Spinal cord (tissue), 10 donors: ENCODE results near the gene ST8SIA6. TPM values are rescaled to one million over a fixed set of nuclear protein-coding genes. Genes with fewer than 3 reads are reported as not detected.
"Not testable (repeated sequence)": the region's sequence is repeated elsewhere in the genome, so short reads cannot be mapped to it uniquely, and the experiment has no call there.

Experiments
- DNase-seq, 6 donors: peaks; one replicate each; pipeline versions ENCODE4 v3.0.0 to v3.0.0-alpha.2; 2013 to 2015; ENCODE audit warnings: low spot score in 6 of 6, low read depth in 4 of 6
- H3K27ac ChIP-seq: one replicate; pipeline ENCODE4 v1.5.1; 2013; ENCODE audit warnings: low read depth, low read length, control low read depth
- H3K27me3 ChIP-seq: one replicate; pipeline ENCODE4 v1.6.1; 2013; ENCODE audit warnings: low read length; ENCODE audit not compliant: control insufficient read depth, insufficient read depth
- H3K36me3 ChIP-seq: one replicate; pipeline ENCODE4 v1.6.1; 2013; ENCODE audit warnings: low read length; ENCODE audit not compliant: control insufficient read depth, insufficient read depth
- H3K4me1 ChIP-seq: one replicate; pipeline ENCODE4 v1.6.1; 2013; ENCODE audit warnings: low read length; ENCODE audit not compliant: control insufficient read depth, insufficient read depth
- H3K4me3 ChIP-seq: one replicate; pipeline ENCODE4 v1.5.1; 2013; ENCODE audit warnings: low read depth, low read length, control low read depth
- H3K9me3 ChIP-seq: one replicate; pipeline ENCODE4 v1.6.1; 2013; ENCODE audit warnings: low read length; ENCODE audit not compliant: control insufficient read depth, insufficient read depth
- WGBS: methylation state at CpG from one replicate; pipeline ENCODE4 v1.1.5; 2013; ENCODE audit warnings: missing lambda C conversion rate; ENCODE audit not compliant: insufficient coverage; 5-methylcytosine and 5-hydroxymethylcytosine counted together
- polyA plus RNA-seq, 2 donors: library from polyadenylated mRNA; unstranded; fragments of 120-200 nt; gene quantifications; one replicate each; pipeline ENCODE4 v1.2.1, GENCODE V29; 2013; ENCODE audit not compliant: insufficient read length in 2 of 2
- total RNA-seq, 2 donors: library from RNA; depleted of rRNA in 1 of 2; stranded (reverse); fragments of 120-200 nt in 1 of 2; fragments of >200 nt in 1 of 2; gene quantifications; one replicate each; pipeline versions ENCODE4 v1.2.3 to v1.2.4, GENCODE V29; 2013 to 2014
- donor health status: healthy.

Gene ST8SIA6
- total and polyA plus RNA-seq, 4 donors = 9.2 to 24.3 (median 13.8) TPM

DNA sequence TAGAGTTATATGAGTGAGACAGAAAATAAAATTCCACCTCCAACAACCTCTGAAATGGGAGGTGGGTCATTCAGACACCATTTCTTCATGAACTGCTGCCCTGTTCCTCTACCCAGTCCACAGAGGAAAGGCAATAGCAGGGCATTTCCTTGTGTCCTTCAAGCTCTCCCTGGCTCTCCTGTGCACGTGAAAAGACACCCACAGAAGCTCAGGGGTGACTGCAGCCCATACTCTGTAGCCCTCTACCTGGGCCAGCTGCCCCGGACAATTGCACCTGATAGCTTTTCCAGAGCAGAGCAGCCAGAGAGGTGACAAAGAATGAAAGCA, 10.0 kb downstream of the ST8SIA6 start:
- 59% methylated on average over 2 of the region's 2 CpGs for WGBS
- Histone ChIP-seq H3K4me1 (no peaks in the 10 kb centered on the region), H3K9me3 (peaks cover 2% of the 10 kb centered on the region), H3K4me3 (no peak overlapping the region), H3K27me3 (no peaks in the 10 kb centered on the region), H3K36me3 (no peaks in the 10 kb centered on the region), H3K27ac (no peak overlapping the region)
- no peak for DNase-seq

GRCh38 chr10:17443707-17444387, 10.5 kb downstream of the ST8SIA6 start:
- H3K27ac ChIP-seq = no peak overlapping the region
- no peaks in the 10 kb centered on the region for H3K4me1 ChIP-seq
- 66% methylated on average over 5 of the region's 11 CpGs for WGBS
- no peak overlapping the region for H3K4me3 ChIP-seq
- no peaks in the 10 kb centered on the region for H3K27me3 ChIP-seq
- no peak for DNase-seq
- no peaks in the 10 kb centered on the region for H3K36me3 ChIP-seq
- peaks cover 2% of the 10 kb centered on the region for H3K9me3 ChIP-seq

- WGBS = no CpG with 5 or more reads among the region's 1 CpG
- Histone ChIP-seq H3K36me3 (no peaks in the 10 kb centered on the region), H3K9me3 (no peaks in the 10 kb centered on the region), H3K4me3 (no peak overlapping the region), H3K27me3 (no peaks in the 10 kb centered on the region), H3K27ac (no peak overlapping the region), H3K4me1 (no peaks in the 10 kb centered on the region)
- DNase-seq = no peak
These were observed 15.8 kb downstream of the ST8SIA6 start for GRCh38 chr10:17438583-17438982.

- not testable (repeated sequence) for DNase-seq
- WGBS = 75% methylated on average over 2 of the region's 2 CpGs
These were observed 17.8 kb downstream of the ST8SIA6 start for GRCh38 chr10:17436578-17436977.

GRCh38 chr10:17435953-17436352, 18.4 kb downstream of the ST8SIA6 start:
- Histone ChIP-seq H3K9me3 (no peaks in the 10 kb centered on the region), H3K4me1 (peaks cover 2% of the 10 kb centered on the region), H3K27ac (no peak overlapping the region), H3K27me3 (no peaks in the 10 kb centered on the region), H3K36me3 (no peaks in the 10 kb centered on the region), H3K4me3 (no peak overlapping the region)
- 93% methylated on average over 4 of the region's 4 CpGs for whole genome bisulfite sequencing
- DNase-seq = no peak

More at GRCh38 chr10:17436578-17436977, 17.8 kb downstream of the ST8SIA6 start:
- H3K27me3 ChIP-seq, H3K27ac ChIP-seq, H3K36me3 ChIP-seq, H3K9me3 ChIP-seq, H3K4me1 ChIP-seq, H3K4me3 ChIP-seq: not testable (repeated sequence)

- Histone ChIP-seq H3K9me3 (no peaks in the 10 kb centered on the region), H3K36me3 (no peaks in the 10 kb centered on the region), H3K4me1 (peaks cover 2% of the 10 kb centered on the region), H3K4me3 (no peak overlapping the region), H3K27ac (no peak overlapping the region), H3K27me3 (no peaks in the 10 kb centered on the region)
- no peak for DNase-seq
These were observed 19.2 kb downstream of the ST8SIA6 start for GRCh38 chr10:17435187-17435586.

DNA sequence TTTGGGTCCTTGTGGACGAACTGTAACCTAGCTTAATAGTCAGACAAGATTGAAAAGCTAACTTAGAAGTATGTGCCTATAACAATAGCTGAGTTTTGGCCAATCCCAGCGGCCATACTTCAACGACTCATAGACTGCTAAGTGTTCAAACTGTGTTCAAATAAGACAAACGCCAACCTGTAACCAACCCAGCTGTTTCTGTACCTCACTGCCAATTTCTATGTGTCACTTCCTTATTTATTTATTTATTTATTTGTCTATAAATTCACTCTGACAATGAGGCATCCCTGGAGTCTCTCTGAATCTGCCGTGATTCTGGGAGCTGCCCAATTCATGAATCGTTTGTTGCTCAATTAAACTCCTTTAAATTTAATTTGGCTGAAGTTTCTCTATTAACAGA, 21.7 kb downstream of the ST8SIA6 start:
- H3K9me3 ChIP-seq = no peaks in the 10 kb centered on the region
- no peaks in the 10 kb centered on the region for H3K36me3 ChIP-seq
- H3K4me1 ChIP-seq = peaks cover 2% of the 10 kb centered on the region
- no peak overlapping the region for H3K27ac ChIP-seq
- no peak for DNase-seq
- no peak overlapping the region for H3K4me3 ChIP-seq
- 65% methylated on average over 5 of the region's 6 CpGs for WGBS
- H3K27me3 ChIP-seq = no peaks in the 10 kb centered on the region

DNA sequence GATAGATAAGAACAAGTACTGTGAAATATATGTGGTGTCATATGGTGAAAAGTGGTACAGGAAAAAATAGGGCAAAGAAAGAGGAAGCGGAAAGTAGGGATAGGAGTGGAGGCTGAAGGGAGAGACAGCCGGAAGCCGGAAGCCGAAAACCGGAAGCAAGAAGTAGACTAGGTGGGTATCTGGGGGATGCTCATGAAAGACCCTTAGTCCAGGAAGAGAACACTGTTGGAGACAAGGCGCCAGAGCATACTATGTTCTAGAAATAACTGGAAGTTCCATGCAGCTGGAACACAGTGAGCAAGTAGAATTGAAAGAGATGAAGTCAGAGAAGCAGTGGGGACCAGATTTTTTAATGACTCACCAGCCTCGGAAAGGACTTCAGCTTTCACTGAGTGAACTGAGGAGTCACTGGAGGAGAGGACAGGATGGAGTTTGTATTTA, 22.5 kb downstream of the ST8SIA6 start:
- no peak overlapping the region for H3K4me3 ChIP-seq
- H3K9me3 ChIP-seq = no peaks in the 10 kb centered on the region
- WGBS = 87% methylated on average over 7 of the region's 7 CpGs
- H3K27me3 ChIP-seq = no peaks in the 10 kb centered on the region
- no peak overlapping the region for H3K27ac ChIP-seq
- H3K36me3 ChIP-seq = no peaks in the 10 kb centered on the region
- peaks cover 2% of the 10 kb centered on the region for H3K4me1 ChIP-seq
- no peak for DNase-seq

DNA sequence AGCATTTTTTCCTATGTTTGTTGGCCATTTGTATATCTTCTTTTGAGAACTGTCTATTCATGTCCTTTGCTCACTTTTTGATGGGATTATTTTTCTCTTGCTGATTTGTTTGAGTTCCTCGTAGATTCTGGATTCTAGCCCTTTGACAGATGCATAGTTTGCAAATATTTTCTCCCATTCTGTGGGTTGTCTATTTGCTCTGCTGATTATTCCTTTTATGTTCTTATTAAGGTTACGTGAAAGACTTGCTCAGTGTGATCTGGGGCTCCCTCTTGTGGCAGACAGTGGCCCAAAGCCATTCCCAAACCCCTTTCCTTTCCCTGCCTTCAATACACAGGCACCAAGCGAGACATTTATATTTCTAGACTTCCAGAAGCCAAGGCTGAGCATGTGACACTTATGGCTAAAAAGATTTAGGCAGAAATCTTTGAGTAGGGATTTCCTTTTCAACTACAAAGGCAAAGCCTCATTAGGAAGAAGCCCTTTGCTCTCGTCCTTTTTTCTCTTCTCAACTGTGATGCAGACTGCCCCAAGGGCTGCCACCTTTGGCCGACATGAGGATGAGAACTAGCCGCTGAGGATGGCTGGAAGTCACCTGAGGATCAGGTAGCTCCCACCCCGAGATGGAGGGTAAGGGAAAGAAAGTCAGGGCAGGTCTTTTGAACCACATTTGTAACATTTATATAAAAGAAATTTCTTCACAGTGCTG, 23.6 kb downstream of the ST8SIA6 start:
- peak; percentile 72 to 97 (median 80) for DNase-seq
- Histone ChIP-seq H3K9me3 (no peaks in the 10 kb centered on the region), H3K36me3 (no peaks in the 10 kb centered on the region), H3K4me3 (no peak overlapping the region), H3K27me3 (no peaks in the 10 kb centered on the region), H3K27ac (no peak overlapping the region), H3K4me1 (peaks cover 2% of the 10 kb centered on the region)
- 50% methylated on average over 1 of the region's 7 CpGs for WGBS

GRCh38 chr10:17429490-17429889, 24.9 kb downstream of the ST8SIA6 start:
- WGBS = 100% methylated on average over 3 of the region's 6 CpGs
- peaks cover 2% of the 10 kb centered on the region for H3K4me1 ChIP-seq
- no peaks in the 10 kb centered on the region for H3K27me3 ChIP-seq
- no peaks in the 10 kb centered on the region for H3K9me3 ChIP-seq
- no peak overlapping the region for H3K27ac ChIP-seq
- no peaks in the 10 kb centered on the region for H3K36me3 ChIP-seq
- H3K4me3 ChIP-seq = no peak overlapping the region
- DNase-seq = no peak
